HG02884 (cell line): ENCODE data around the gene GRIN3A.
A peak's percentile ranks its signal among the peaks of the same experiment; 100 is the strongest.
"Not testable (repeated sequence)": the region's sequence is repeated elsewhere in the genome, so short reads cannot be mapped to it uniquely, and the experiment has no call there.

Source experiments
- ATAC-seq: cut with Tn5 transposase; IDR thresholded peaks from one replicate; pipeline ENCODE4 v1.9.1; 2021; ENCODE audit warnings: mild to moderate bottlenecking, moderate library complexity; ENCODE audit not compliant: unreplicated experiment

The GRIN3A gene

GRCh38 chr9:101738566-101739183 is at the start of gene GRIN3A:
Gene GRIN3A, minus strand, starts transcription at chr9:101738647. Its CDS starts 668 bp downstream, at chr9:101737979.
- no peak for ATAC-seq

GRCh38 chr9:101787891-101788290 is 49.4 kb upstream of the GRIN3A start:
- ATAC-seq: no peak

GRCh38 chr9:101778332-101778731 is 39.9 kb upstream of the GRIN3A start:
- ATAC-seq: no peak

- ATAC-seq: no peak
Measured at GRCh38 chr9:101764472-101764871, 26.0 kb upstream of the GRIN3A start.

- no peak for ATAC-seq
Measured at GRCh38 chr9:101758304-101758930, 20.0 kb upstream of the GRIN3A start.

- ATAC-seq: no peak
Measured at GRCh38 chr9:101753716-101754115, 15.3 kb upstream of the GRIN3A start.

GRCh38 chr9:101751895-101752294 is 13.4 kb upstream of the GRIN3A start:
- ATAC-seq: no peak

GRCh38 chr9:101739311-101739710 is 864 bp upstream of the GRIN3A start:
- ATAC-seq: no peak

GRCh38 chr9:101737705-101738565 is 512 bp downstream of the GRIN3A start:
- ATAC-seq: no peak

GRCh38 chr9:101737165-101737704 is 1.2 kb downstream of the GRIN3A start:
- ATAC-seq: no peak

GRCh38 chr9:101736717-101737116 is 1.7 kb downstream of the GRIN3A start:
- ATAC-seq: no peak

- ATAC-seq: no peak
Measured at GRCh38 chr9:101731429-101731828, 7.0 kb downstream of the GRIN3A start.

GRCh38 chr9:101727612-101728524 is 10.6 kb downstream of the GRIN3A start:
- peak; percentile 92 for ATAC-seq

- ATAC-seq: not testable (repeated sequence)
Measured at GRCh38 chr9:101724271-101724670, 14.2 kb downstream of the GRIN3A start.

- no peak for ATAC-seq
Measured at GRCh38 chr9:101718192-101718591, 20.3 kb downstream of the GRIN3A start.

GRCh38 chr9:101716629-101717028 is 21.8 kb downstream of the GRIN3A start:
- no peak for ATAC-seq

- peak; percentile 91 for ATAC-seq
Measured at GRCh38 chr9:101711330-101711941, 27.0 kb downstream of the GRIN3A start.

GRCh38 chr9:101708855-101709254 is 29.6 kb downstream of the GRIN3A start:
- no peak for ATAC-seq

- no peak for ATAC-seq
Measured at GRCh38 chr9:101707721-101708120, 30.7 kb downstream of the GRIN3A start.

GRCh38 chr9:101706997-101707396 is 31.4 kb downstream of the GRIN3A start:
- ATAC-seq: no peak
